ENCODE results near the gene ERC2. TPM values are rescaled to one million over a fixed set of nuclear protein-coding genes. Genes with fewer than 3 reads are reported as not detected.

ERC2 gene
- total and polyA plus RNA-seq, 2 donors (not counting 3 experiments of a cell fraction or from before 2014, with no cell fraction given) = 5.6 to 15.5 TPM

DNA sequence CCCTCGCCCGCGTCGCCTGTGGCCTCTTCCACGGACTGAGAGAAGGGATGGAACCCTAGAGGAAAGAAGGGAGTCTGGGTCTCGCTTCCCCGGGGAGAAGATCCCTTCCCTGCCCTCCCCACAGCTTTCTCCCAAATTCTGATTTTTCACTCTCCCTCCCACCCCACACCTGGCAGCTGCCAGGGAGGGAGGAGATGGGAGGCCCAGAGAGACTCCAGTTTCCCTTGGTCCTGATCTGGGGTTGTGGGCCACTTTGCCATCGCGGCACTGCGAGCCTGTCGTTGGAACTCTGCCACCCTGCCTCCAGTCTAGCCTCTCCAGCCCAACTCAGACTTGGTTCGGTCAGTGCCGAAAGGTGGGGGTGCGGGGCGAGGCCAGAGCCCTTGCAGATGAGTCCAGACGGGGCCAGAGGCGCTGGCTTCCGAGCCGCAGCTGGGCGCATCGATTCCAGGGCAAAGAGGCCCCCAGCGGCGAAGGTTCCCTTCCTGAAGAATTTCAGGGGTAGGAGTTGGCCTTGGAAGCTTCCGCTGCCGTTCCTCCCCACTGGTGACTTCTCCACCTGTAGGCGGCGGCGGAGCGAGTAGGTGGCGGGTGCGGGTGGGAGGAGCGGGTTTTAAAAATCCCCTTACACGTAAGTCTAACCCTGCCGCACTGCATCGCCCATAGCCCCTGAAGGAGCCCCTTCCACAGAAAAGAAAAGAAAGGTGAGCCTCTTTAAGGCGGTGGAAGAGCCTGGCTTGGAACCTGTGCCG is 986.3 kb downstream of the ERC2 start:
- no peak for TF ChIP-seq POLR2AphosphoS5 (IDR thresholded peaks at IDR 0.05; ENCODE audit: insufficient read depth, low read depth, low read length)
- peak; percentile 52 for TF ChIP-seq EZH2 (IDR thresholded peaks at IDR 0.05; ENCODE audit: borderline replicate concordance, low read depth, low read length, severe bottlenecking)
- Histone ChIP-seq H3K4me1 (ENCODE audit: control insufficient read depth, extremely low read depth, insufficient read depth, low read length) (peaks cover 7% of the 10 kb centered on the region), H3K79me2 (ENCODE audit: control insufficient read depth, insufficient read depth, low read length) (no peaks in the 10 kb centered on the region), H2AFZ (ENCODE audit: low read depth, low read length) (no peak overlapping the region), H3K4me2 (ENCODE audit: insufficient read depth, low read length) (no peak overlapping the region), H3K27me3 (ENCODE audit: control insufficient read depth in 2 of 2, insufficient read depth in 2 of 2, low read length in 2 of 2) (peaks cover 61 to 77% of the 10 kb centered on the region in 2 experiments), H4K20me1 (replicated peaks; ENCODE audit: control insufficient read depth, extremely low read depth, insufficient read depth, low read length) (no peaks in the 10 kb centered on the region), H3K36me3 (ENCODE audit: control insufficient read depth in 2 of 2, extremely low read depth in 1 of 2, insufficient read depth in 2 of 2, low read length in 2 of 2) (no peaks in the 10 kb centered on the region), H3K9me3 (replicated peaks; ENCODE audit: control insufficient read depth, insufficient read depth, low read length) (no peaks in the 10 kb centered on the region), H3K4me3 (replicated peaks in 1 of 3; ENCODE audit: insufficient read depth in 1 of 3, low read depth in 1 of 3, low read length in 3 of 3) (no peak overlapping the region), H3K9me1 (replicated peaks; ENCODE audit: control insufficient read depth, extremely low read depth, insufficient read depth, low read length) (no peaks in the 10 kb centered on the region), H3K27ac (ENCODE audit: insufficient read depth, low read depth, low read length) (no peak overlapping the region), H3K9ac (replicated peaks; ENCODE audit: extremely low read depth, insufficient read depth, low read length) (no peak overlapping the region)
- FAIRE-seq (no peak), DNase-seq (ENCODE audit: low read depth, low spot score) (no peak)
- no TSS peak for BruUV-seq (replicated peaks)
- intact Hi-C loops (cut with micrococcal nuclease) = no loop called here
- CTCF ChIA-PET = no interaction called here
- POLR2A ChIA-PET = no interaction called here
- dilution Hi-C loops (cut with MboI; ENCODE audit: extremely low pct_ligation_motif_present, low sequenced_read_pairs) = no loop called here

DNA sequence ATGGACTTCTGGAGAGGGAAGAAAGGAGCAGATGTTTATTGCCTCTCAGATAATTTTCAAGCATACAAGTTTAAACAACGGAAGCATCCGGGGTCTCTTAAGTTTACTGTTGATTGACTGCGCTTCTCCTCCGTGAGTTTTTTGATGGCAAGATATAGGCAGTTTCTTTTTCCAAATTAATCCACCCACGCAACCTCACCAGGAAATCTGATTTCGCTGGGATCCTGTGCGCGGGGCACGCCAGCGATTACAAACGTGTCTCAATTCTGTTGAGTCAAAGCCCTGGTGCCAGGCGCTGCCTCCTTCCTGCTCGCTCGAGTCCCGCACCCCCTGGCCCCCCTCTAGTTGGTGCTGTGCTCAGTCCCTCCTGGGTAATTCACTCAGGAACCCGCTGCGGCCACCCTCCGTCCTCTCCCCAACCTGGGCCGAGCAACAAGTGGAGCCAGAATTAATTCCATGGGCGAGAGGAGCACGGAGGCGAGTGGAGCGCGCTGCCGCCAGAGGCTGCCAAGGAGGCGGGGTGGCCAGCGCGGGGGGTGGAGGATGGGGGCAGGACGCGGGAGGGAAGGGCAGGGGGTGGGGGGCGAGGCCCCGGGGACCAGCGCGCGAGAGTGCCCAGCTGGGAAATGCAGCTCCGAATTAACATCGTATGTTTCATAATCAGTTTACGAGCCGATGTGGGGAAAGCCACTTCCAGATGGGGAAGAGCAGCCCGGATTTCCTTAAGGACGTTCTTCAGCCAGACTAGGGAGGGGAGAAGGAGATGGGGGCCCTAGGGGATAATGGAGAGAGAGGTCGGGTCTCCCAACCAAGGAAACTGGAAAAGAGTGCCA is 987.1 kb downstream of the ERC2 start:
- DNase-seq (ENCODE audit: low read depth, low spot score) (no peak), FAIRE-seq (no peak)
- H3K9me3 ChIP-seq (replicated peaks; ENCODE audit: control insufficient read depth, insufficient read depth, low read length) = no peaks in the 10 kb centered on the region
- ChIA-PET CTCF (no interaction called here), POLR2A (no interaction called here)
- intact Hi-C loops (cut with micrococcal nuclease) = no loop called here
- no peak for TF ChIP-seq JUN (IDR thresholded peaks at IDR 0.05; ENCODE audit: borderline replicate concordance, insufficient read depth, insufficient read length, low read depth)
- TF ChIP-seq EZH2 (IDR thresholded peaks at IDR 0.05; ENCODE audit: borderline replicate concordance, low read depth, low read length, severe bottlenecking) = peak; percentile 46
- TF ChIP-seq POLR2A (IDR thresholded peaks at IDR 0.05; ENCODE audit: low read depth, low read length) = no peak
- TF ChIP-seq POLR2AphosphoS5 (IDR thresholded peaks at IDR 0.05; ENCODE audit: insufficient read depth, low read depth, low read length) = no peak
- no peak for TF ChIP-seq FOS (IDR thresholded peaks at IDR 0.05; ENCODE audit: borderline replicate concordance, insufficient read depth, low read length)
- TF ChIP-seq, protein P1, sequence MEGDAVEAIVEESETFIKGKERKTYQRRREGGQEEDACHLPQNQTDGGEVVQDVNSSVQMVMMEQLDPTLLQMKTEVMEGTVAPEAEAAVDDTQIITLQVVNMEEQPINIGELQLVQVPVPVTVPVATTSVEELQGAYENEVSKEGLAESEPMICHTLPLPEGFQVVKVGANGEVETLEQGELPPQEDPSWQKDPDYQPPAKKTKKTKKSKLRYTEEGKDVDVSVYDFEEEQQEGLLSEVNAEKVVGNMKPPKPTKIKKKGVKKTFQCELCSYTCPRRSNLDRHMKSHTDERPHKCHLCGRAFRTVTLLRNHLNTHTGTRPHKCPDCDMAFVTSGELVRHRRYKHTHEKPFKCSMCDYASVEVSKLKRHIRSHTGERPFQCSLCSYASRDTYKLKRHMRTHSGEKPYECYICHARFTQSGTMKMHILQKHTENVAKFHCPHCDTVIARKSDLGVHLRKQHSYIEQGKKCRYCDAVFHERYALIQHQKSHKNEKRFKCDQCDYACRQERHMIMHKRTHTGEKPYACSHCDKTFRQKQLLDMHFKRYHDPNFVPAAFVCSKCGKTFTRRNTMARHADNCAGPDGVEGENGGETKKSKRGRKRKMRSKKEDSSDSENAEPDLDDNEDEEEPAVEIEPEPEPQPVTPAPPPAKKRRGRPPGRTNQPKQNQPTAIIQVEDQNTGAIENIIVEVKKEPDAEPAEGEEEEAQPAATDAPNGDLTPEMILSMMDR (IDR thresholded peaks at IDR 0.05; ENCODE audit: extremely low read depth in 1 of 2, insufficient read depth in 1 of 2, low read depth in 1 of 2, low read length in 2 of 2) = no peak
- TF ChIP-seq MYC (IDR thresholded peaks at IDR 0.05; ENCODE audit: low read depth, low read length) = no peak
- no peak for TF ChIP-seq GATA2 (IDR thresholded peaks at IDR 0.05; ENCODE audit: insufficient read depth, insufficient read length, low read depth, low read length)
- no peak overlapping the region for H3K9ac ChIP-seq (replicated peaks; ENCODE audit: extremely low read depth, insufficient read depth, low read length)
- peaks cover 2% of the 10 kb centered on the region for H3K4me1 ChIP-seq (ENCODE audit: control insufficient read depth, extremely low read depth, insufficient read depth, low read length)
- no peaks in the 10 kb centered on the region for H4K20me1 ChIP-seq (replicated peaks; ENCODE audit: control insufficient read depth, extremely low read depth, insufficient read depth, low read length)
- no peaks in the 10 kb centered on the region for H3K79me2 ChIP-seq (ENCODE audit: control insufficient read depth, insufficient read depth, low read length)
- BruUV-seq (replicated peaks) = no TSS peak
- no peak overlapping the region for H3K27ac ChIP-seq (ENCODE audit: insufficient read depth, low read depth, low read length)
- no peak overlapping the region for H3K4me3 ChIP-seq (replicated peaks in 1 of 3; ENCODE audit: insufficient read depth in 1 of 3, low read depth in 1 of 3, low read length in 3 of 3)
- dilution Hi-C loops (cut with MboI; ENCODE audit: extremely low pct_ligation_motif_present, low sequenced_read_pairs) = no loop called here
- peaks cover 57 to 72% of the 10 kb centered on the region in 2 experiments for H3K27me3 ChIP-seq (ENCODE audit: control insufficient read depth in 2 of 2, insufficient read depth in 2 of 2, low read length in 2 of 2)
- H3K36me3 ChIP-seq (ENCODE audit: control insufficient read depth in 2 of 2, extremely low read depth in 1 of 2, insufficient read depth in 2 of 2, low read length in 2 of 2) = no peaks in the 10 kb centered on the region
- H2AFZ ChIP-seq (ENCODE audit: low read depth, low read length) = no peak overlapping the region
- no peaks in the 10 kb centered on the region for H3K9me1 ChIP-seq (replicated peaks; ENCODE audit: control insufficient read depth, extremely low read depth, insufficient read depth, low read length)
- no peak overlapping the region for H3K4me2 ChIP-seq (ENCODE audit: insufficient read depth, low read length)
